ENCODE results near the gene RPS3. TPM values are rescaled to one million over a fixed set of nuclear protein-coding genes. Genes with fewer than 3 reads are reported as not detected.

RPS3 gene
- total RNA-seq, 1 experiment from 2014 or later: 1,749 TPM

DNA sequence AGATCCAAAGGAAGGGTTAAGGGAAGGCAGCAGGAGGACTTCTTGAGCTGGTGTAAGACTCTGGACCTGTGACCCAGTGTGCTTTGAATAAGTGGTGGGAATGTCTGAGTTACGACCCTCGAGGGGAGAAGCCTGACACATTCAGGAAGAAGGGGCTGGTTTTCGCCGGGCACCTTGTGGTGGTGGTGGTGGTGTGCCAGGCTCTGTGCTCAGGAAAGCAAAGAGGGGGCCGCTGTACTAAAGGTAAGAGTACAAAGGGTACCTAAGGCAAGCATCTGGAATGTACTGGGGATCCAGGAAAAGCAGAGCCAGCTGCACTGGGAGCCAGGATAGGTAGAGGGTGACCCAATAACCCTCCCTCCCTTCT, 27.4 kb downstream of the RPS3 start:
- H3K9me3 Mint-ChIP-seq (ENCODE audit: low read depth, unreplicated experiment): no peaks in the 10 kb centered on the region
- TF ChIP-seq, protein P1, sequence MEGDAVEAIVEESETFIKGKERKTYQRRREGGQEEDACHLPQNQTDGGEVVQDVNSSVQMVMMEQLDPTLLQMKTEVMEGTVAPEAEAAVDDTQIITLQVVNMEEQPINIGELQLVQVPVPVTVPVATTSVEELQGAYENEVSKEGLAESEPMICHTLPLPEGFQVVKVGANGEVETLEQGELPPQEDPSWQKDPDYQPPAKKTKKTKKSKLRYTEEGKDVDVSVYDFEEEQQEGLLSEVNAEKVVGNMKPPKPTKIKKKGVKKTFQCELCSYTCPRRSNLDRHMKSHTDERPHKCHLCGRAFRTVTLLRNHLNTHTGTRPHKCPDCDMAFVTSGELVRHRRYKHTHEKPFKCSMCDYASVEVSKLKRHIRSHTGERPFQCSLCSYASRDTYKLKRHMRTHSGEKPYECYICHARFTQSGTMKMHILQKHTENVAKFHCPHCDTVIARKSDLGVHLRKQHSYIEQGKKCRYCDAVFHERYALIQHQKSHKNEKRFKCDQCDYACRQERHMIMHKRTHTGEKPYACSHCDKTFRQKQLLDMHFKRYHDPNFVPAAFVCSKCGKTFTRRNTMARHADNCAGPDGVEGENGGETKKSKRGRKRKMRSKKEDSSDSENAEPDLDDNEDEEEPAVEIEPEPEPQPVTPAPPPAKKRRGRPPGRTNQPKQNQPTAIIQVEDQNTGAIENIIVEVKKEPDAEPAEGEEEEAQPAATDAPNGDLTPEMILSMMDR (IDR thresholded peaks at IDR 0.05; ENCODE audit: unreplicated experiment): no peak
- H3K4me3 Mint-ChIP-seq (ENCODE audit: low read depth, unreplicated experiment): no peak overlapping the region
- peaks cover 21% of the 10 kb centered on the region for H3K4me1 Mint-ChIP-seq (ENCODE audit: low read depth, unreplicated experiment)
- intact Hi-C loops (cut with micrococcal nuclease; ENCODE audit: unreplicated experiment): no loop called here
- peaks cover 25% of the 10 kb centered on the region for H3K36me3 Mint-ChIP-seq (ENCODE audit: insufficient read depth, unreplicated experiment)
- no peak overlapping the region for H3K27ac Mint-ChIP-seq (ENCODE audit: unreplicated experiment)
- no peak for DNase-seq
- BruUV-seq (replicated peaks): no TSS peak
- CTCF ChIA-PET: no interaction called here
- peaks cover 32% of the 10 kb centered on the region for H3K27me3 Mint-ChIP-seq (ENCODE audit: unreplicated experiment)

DNA sequence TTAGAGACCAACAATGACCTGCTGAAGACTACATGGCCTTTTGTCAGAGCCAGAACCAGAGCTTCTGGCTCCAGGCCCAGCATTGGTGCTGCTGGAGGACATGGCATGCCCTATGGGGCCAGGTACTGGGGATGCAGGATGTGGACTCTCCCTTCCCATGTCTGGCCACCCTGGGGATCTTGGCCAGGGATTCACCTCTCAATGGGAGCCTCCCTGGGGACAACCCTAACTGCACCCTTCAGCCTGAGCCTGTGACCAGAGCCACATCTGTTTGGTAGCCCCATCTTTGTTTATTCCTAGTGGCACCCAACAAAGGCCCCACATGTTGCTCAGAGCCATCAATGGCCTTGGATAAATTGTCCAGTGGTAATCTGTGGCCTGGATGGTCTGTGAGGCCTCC, 27.9 kb downstream of the RPS3 start:
- peaks cover 36% of the 10 kb centered on the region for H3K27me3 Mint-ChIP-seq (ENCODE audit: unreplicated experiment)
- no peak overlapping the region for H3K4me3 Mint-ChIP-seq (ENCODE audit: low read depth, unreplicated experiment)
- no peaks in the 10 kb centered on the region for H3K9me3 Mint-ChIP-seq (ENCODE audit: low read depth, unreplicated experiment)
- peaks cover 22% of the 10 kb centered on the region for H3K36me3 Mint-ChIP-seq (ENCODE audit: insufficient read depth, unreplicated experiment)
- no peak overlapping the region for H3K27ac Mint-ChIP-seq (ENCODE audit: unreplicated experiment)
- intact Hi-C loops (cut with micrococcal nuclease; ENCODE audit: unreplicated experiment): no loop called here
- BruUV-seq (replicated peaks): no TSS peak
- H3K4me1 Mint-ChIP-seq (ENCODE audit: low read depth, unreplicated experiment): peaks cover 16% of the 10 kb centered on the region
- CTCF ChIA-PET: no interaction called here
- no peak for DNase-seq
- TF ChIP-seq, protein P1 (IDR thresholded peaks at IDR 0.05; ENCODE audit: unreplicated experiment): no peak

DNA sequence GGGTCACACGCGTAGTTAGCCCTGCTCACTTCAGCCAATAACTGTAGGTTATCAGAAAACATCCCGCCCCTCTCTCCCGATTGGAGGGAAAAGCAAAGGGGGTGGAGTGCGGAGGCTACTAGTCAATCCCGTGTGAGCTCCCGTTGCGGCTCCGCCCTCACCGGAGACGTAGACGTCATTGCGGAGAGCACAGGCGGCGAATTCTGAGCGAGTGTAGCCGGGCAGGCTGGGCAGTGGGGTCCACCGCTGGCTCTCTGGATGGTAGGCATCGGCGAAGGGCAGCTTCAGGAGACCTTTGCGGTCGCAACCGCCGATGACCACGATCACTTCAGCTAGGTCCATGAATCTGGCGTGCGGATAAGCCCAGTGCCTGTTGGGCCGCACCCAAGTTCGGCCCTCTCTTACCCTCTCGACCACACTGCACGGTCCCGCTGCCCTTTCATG, 29.0 kb downstream of the RPS3 start:
- CTCF ChIA-PET: interaction anchor here (1.0 kb wide), 1 partner anchor 21 kb away, joined by 4 read pairs; no protein-coding TSS in a partner anchor
- Mint-ChIP-seq H3K27ac (ENCODE audit: unreplicated experiment) (peak overlapping the region; percentile 17), H3K9me3 (ENCODE audit: low read depth, unreplicated experiment) (no peaks in the 10 kb centered on the region), H3K27me3 (ENCODE audit: unreplicated experiment) (peaks cover 48% of the 10 kb centered on the region), H3K36me3 (ENCODE audit: insufficient read depth, unreplicated experiment) (peaks cover 20% of the 10 kb centered on the region), H3K4me1 (ENCODE audit: low read depth, unreplicated experiment) (peaks cover 11% of the 10 kb centered on the region), H3K4me3 (ENCODE audit: low read depth, unreplicated experiment) (peak overlapping the region; percentile 53)
- peak; percentile 81 for DNase-seq
- TF ChIP-seq, protein P1 (IDR thresholded peaks at IDR 0.05; ENCODE audit: unreplicated experiment): no peak
- BruUV-seq (replicated peaks): no TSS peak
- intact Hi-C loops (cut with micrococcal nuclease; ENCODE audit: unreplicated experiment): no loop called here

DNA sequence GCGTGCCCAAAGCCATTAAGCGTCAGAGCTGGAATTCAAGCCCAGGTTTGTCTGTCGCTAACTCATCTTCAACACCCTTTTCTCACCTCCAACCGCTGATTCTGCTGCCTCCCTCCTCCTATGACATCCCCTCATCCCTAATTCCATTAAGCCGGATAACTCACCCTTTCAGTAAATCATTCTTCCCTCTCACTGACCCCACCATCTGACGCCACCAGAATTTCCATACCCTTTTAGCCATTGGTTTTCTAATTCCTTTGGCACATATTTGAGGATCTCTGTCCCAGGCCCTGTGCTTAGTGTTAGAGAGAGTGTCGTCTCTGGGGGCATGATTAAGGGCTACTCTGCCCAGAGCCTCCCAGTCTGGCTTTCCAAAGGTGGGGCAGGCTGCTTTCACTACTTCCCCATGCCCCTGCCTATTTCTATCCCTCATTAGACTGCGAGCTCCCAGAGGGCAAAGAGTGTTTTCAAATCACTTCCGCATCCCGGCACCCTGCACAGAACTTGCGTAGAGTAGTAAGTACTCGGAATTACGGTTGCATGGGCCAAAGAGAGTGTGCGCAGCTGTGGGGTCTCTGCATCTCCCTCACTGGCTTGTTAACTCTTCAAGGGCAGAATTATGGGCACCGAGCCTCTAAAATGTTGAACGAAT, 29.8 kb downstream of the RPS3 start:
- intact Hi-C loops (cut with micrococcal nuclease; ENCODE audit: unreplicated experiment): no loop called here
- Mint-ChIP-seq H3K4me3 (ENCODE audit: low read depth, unreplicated experiment) (peak overlapping the region; percentile 53), H3K4me1 (ENCODE audit: low read depth, unreplicated experiment) (peaks cover 11% of the 10 kb centered on the region), H3K9me3 (ENCODE audit: low read depth, unreplicated experiment) (no peaks in the 10 kb centered on the region), H3K27ac (ENCODE audit: unreplicated experiment) (no peak overlapping the region), H3K36me3 (ENCODE audit: insufficient read depth, unreplicated experiment) (peaks cover 20% of the 10 kb centered on the region), H3K27me3 (ENCODE audit: unreplicated experiment) (peaks cover 54% of the 10 kb centered on the region)
- TF ChIP-seq, protein P1 (IDR thresholded peaks at IDR 0.05; ENCODE audit: unreplicated experiment): no peak
- DNase-seq: no peak
- BruUV-seq (replicated peaks): no TSS peak
- CTCF ChIA-PET: no interaction called here
